H9 (cell line): ENCODE data around the gene ANXA9. TPM values are rescaled to one million over a fixed set of nuclear protein-coding genes. Genes with fewer than 3 reads are reported as not detected.

Source experiments
- DNase-seq: peaks from one replicate; pipeline ENCODE4 v3.0.0-alpha.2; 2017
- H2AFZ ChIP-seq: one replicate; pipeline ENCODE4 v1.6.1; 2013; ENCODE audit warnings: mild to moderate bottlenecking, low read length, control low read depth, moderate library complexity
- H2AK5ac ChIP-seq: 2 replicates; pipeline ENCODE4 v1.6.1; 2013; ENCODE audit warnings: low read length, control low read depth, mixed read lengths; ENCODE audit not compliant: insufficient read length
- H2BK120ac ChIP-seq: one replicate; pipeline ENCODE4 v1.6.1; 2013; ENCODE audit warnings: low read depth, mild to moderate bottlenecking, low read length, control low read depth, inconsistent platforms; ENCODE audit not compliant: poor library complexity, severe bottlenecking
- H2BK12ac ChIP-seq: 2 replicates; pipeline ENCODE4 v1.6.1; 2013; ENCODE audit warnings: low read length, control low read depth, mixed read lengths, low read depth; ENCODE audit not compliant: insufficient read length
- H2BK15ac ChIP-seq: 2 replicates; pipeline ENCODE4 v1.6.1; 2013; ENCODE audit warnings: low read depth, low read length, control low read depth
- H2BK20ac ChIP-seq: one replicate; pipeline ENCODE4 v1.6.1; 2013; ENCODE audit warnings: low read depth, mild to moderate bottlenecking, low read length, control low read depth, inconsistent platforms; ENCODE audit not compliant: poor library complexity, severe bottlenecking
- H2BK5ac ChIP-seq: 2 replicates; pipeline ENCODE4 v1.6.1; 2013; ENCODE audit warnings: low read length, control low read depth, mixed read lengths; ENCODE audit not compliant: insufficient read length
- H3K14ac ChIP-seq: 2 replicates; pipeline ENCODE4 v1.6.1; 2013; ENCODE audit warnings: low read length, control low read depth; ENCODE audit not compliant: insufficient read depth
- H3K18ac ChIP-seq: 2 replicates; pipeline ENCODE4 v1.6.1; 2013; ENCODE audit warnings: low read depth, mild to moderate bottlenecking, mixed read lengths, low read length, control low read depth; ENCODE audit not compliant: insufficient read length
- H3K23ac ChIP-seq: 2 replicates; pipeline ENCODE4 v1.6.1; 2013; ENCODE audit warnings: low read length, control low read depth, mixed read lengths, low read depth; ENCODE audit not compliant: insufficient read length
- H3K23me2 ChIP-seq: 2 replicates; pipeline ENCODE4 v1.6.1; 2013; ENCODE audit warnings: low read depth, mild to moderate bottlenecking, mixed read lengths, low read length, control low read depth; ENCODE audit not compliant: insufficient read length, poor library complexity, severe bottlenecking
- H3K27ac ChIP-seq: 2 replicates; pipeline ENCODE4 v1.5.1; 2013; ENCODE audit warnings: low read length, control low read depth, mixed read lengths, low read depth; ENCODE audit not compliant: insufficient read length
- H3K27me3 ChIP-seq: 2 replicates; pipeline ENCODE4 v1.6.1; 2013; ENCODE audit warnings: low read length, control low read depth, inconsistent platforms; ENCODE audit not compliant: insufficient read depth
- H3K4ac ChIP-seq: 2 replicates; pipeline ENCODE4 v1.6.1; 2013; ENCODE audit warnings: low read depth, mild to moderate bottlenecking, control low read depth, inconsistent platforms, low read length, moderate library complexity
- H3K4me1 ChIP-seq: 2 replicates; pipeline ENCODE4 v1.6.1; 2013; ENCODE audit warnings: low read length, control low read depth, inconsistent platforms; ENCODE audit not compliant: insufficient read depth
- H3K4me2 ChIP-seq: 2 replicates; pipeline ENCODE4 v1.6.1; 2013; ENCODE audit warnings: low read length, control low read depth, mixed read lengths; ENCODE audit not compliant: insufficient read length, insufficient read depth
- H3K56ac ChIP-seq: 2 replicates; pipeline ENCODE4 v1.6.1; 2013; ENCODE audit warnings: low read depth, mild to moderate bottlenecking, mixed read lengths, low read length, control low read depth; ENCODE audit not compliant: insufficient read length
- H3K79me1 ChIP-seq: 2 replicates; pipeline ENCODE4 v1.6.1; 2013; ENCODE audit warnings: low read depth, mild to moderate bottlenecking, moderate library complexity, low read length, control low read depth, inconsistent platforms; ENCODE audit not compliant: insufficient read depth, poor library complexity, severe bottlenecking
- H3K79me2 ChIP-seq: 2 replicates; pipeline ENCODE4 v1.6.1; 2013; ENCODE audit warnings: low read length, control low read depth, inconsistent platforms; ENCODE audit not compliant: insufficient read depth
- H3K9ac ChIP-seq: 2 replicates; pipeline ENCODE4 v1.6.1; 2013; ENCODE audit warnings: low read length, control low read depth, mixed read lengths; ENCODE audit not compliant: insufficient read length; ENCODE audit errors: extremely low read depth
- H3K9me3 ChIP-seq: one replicate; pipeline ENCODE4 v1.6.1; 2013; ENCODE audit warnings: low read depth, low read length, inconsistent platforms; ENCODE audit not compliant: control insufficient read depth
- H3T11ph ChIP-seq: one replicate; pipeline ENCODE4 v1.6.1; 2013; ENCODE audit warnings: mild to moderate bottlenecking, low read length, control low read depth, inconsistent platforms
- H4K20me1 ChIP-seq: one replicate; pipeline ENCODE4 v1.6.1; 2013; ENCODE audit not compliant: control insufficient read depth, insufficient read length, insufficient read depth
- H4K5ac ChIP-seq: 2 replicates; pipeline ENCODE4 v1.6.1; 2013; ENCODE audit warnings: low read depth, mild to moderate bottlenecking, mixed read lengths, low read length, control low read depth; ENCODE audit not compliant: insufficient read length
- H4K8ac ChIP-seq: replicated peaks from 2 replicates; pipeline ENCODE4 v1.6.1; 2013; ENCODE audit warnings: low read length, control low read depth, mixed read lengths, low read depth; ENCODE audit not compliant: insufficient read length
- H4K91ac ChIP-seq: 2 replicates; pipeline ENCODE4 v1.6.1; 2013; ENCODE audit warnings: low read depth, mild to moderate bottlenecking, moderate library complexity, mixed read lengths, low read length, control low read depth; ENCODE audit not compliant: insufficient read length
- H3K27ac Mint-ChIP-seq, 3 experiments: 2 replicates in 2 of 3; 3 replicates in 1 of 3; pipeline ENCODE4 v1.8.0; 2020 to 2021; ENCODE audit warnings: mixed read lengths in 3 of 3, mild to moderate bottlenecking in 1 of 3, moderate library complexity in 1 of 3
- H3K27me3 Mint-ChIP-seq: 2 replicates; pipeline ENCODE4 v1.8.0; 2021; ENCODE audit warnings: low read depth, mild to moderate bottlenecking, moderate library complexity, mixed read lengths
- H3K36me3 Mint-ChIP-seq, 3 experiments: 2 replicates in 2 of 3; 3 replicates in 1 of 3; pipeline ENCODE4 v1.8.0; 2020 to 2021; ENCODE audit warnings: low read depth in 3 of 3, mixed read lengths in 3 of 3; ENCODE audit not compliant: insufficient read depth in 1 of 3
- H3K4me1 Mint-ChIP-seq, 2 experiments: 2 replicates each; pipeline ENCODE4 v1.8.0; 2020; ENCODE audit warnings: mixed read lengths in 2 of 2
- H3K4me3 Mint-ChIP-seq, 2 experiments: 2 replicates in 1 of 2; 3 replicates in 1 of 2; pipeline ENCODE4 v1.8.0; 2020 to 2021; ENCODE audit warnings: mild to moderate bottlenecking in 2 of 2, mixed read lengths in 2 of 2, moderate library complexity in 1 of 2
- H3K9me3 Mint-ChIP-seq, 2 experiments: 2 replicates in 1 of 2; 3 replicates in 1 of 2; pipeline ENCODE4 v1.8.0; 2020; ENCODE audit warnings: mild to moderate bottlenecking in 2 of 2, mixed read lengths in 2 of 2, moderate library complexity in 1 of 2
- WGBS: extraction: QIAGEN DNeasy Blood & Tissue Kit; methylation state at CpG from one replicate; pipeline ENCODE4 v1.1.7; 2013; ENCODE audit warnings: missing lambda C conversion rate, low lambda C conversion rate, mixed read lengths; ENCODE audit not compliant: insufficient read length; ENCODE audit errors: extremely low coverage; 5-methylcytosine and 5-hydroxymethylcytosine counted together
- total RNA-seq: library from RNA; stranded (reverse); gene quantifications from 2 replicates; pipeline ENCODE4 v1.2.1, GENCODE V29; 2021
- TF ChIP-seq, protein P1 (sequence below): fragments of 200-600 bp; sonication (generic); conservative IDR thresholded peaks from 3 replicates; pipeline ENCODE4 v1.8.0; 2021; ENCODE audit warnings: antibody characterized with exemption, mild to moderate bottlenecking

The ANXA9 gene
- total RNA-seq, 1 experiment from 2014 or later: 0.92 TPM

DNA sequence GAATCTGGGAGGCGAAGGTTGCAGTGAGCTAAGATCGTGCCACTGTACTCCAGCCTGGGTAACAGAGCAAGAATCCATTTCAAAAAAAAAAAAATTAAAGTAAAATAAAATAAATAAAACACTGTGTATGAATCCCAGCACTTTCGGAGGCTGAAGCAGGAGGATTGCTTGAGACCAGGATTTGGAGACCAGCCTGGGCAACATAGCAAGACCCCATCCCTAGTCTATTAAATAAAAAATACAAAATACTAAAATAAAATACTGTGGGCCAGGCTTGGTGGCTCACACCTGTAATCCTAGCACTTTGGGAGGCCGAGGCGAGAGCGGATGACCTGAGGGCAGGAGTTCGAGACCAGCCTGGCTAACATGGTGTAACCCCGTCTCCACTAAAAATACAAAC, 50.1 kb downstream of the ANXA9 start:
- Histone ChIP-seq H3K27ac (no peak overlapping the region), H3K9ac (no peak overlapping the region), H3K4ac (no peak overlapping the region), H3K27me3 (no peaks in the 10 kb centered on the region), H3K4me1 (no peaks in the 10 kb centered on the region; the same call in 1 of the 2 replicates), H3K9me3 (no peaks in the 10 kb centered on the region), H3K79me1 (no peaks in the 10 kb centered on the region), H4K20me1 (no peaks in the 10 kb centered on the region), H3K4me2 (no peak overlapping the region), H4K8ac (no peak overlapping the region), H2BK20ac (no peak overlapping the region), H3K23me2 (no peaks in the 10 kb centered on the region), H3K56ac (no peak overlapping the region), H3K23ac (no peak overlapping the region), H2AK5ac (no peak overlapping the region), H2AFZ (no peak overlapping the region), H2BK5ac (no peak overlapping the region), H3K14ac (no peak overlapping the region), H2BK120ac (no peak overlapping the region), H3K18ac (no peak overlapping the region), H2BK15ac (no peak overlapping the region), H2BK12ac (no peak overlapping the region), H4K5ac (no peak overlapping the region), H4K91ac (no peak overlapping the region), H3K79me2 (no peaks in the 10 kb centered on the region), H3T11ph (no peak overlapping the region)
- TF ChIP-seq, protein P1, sequence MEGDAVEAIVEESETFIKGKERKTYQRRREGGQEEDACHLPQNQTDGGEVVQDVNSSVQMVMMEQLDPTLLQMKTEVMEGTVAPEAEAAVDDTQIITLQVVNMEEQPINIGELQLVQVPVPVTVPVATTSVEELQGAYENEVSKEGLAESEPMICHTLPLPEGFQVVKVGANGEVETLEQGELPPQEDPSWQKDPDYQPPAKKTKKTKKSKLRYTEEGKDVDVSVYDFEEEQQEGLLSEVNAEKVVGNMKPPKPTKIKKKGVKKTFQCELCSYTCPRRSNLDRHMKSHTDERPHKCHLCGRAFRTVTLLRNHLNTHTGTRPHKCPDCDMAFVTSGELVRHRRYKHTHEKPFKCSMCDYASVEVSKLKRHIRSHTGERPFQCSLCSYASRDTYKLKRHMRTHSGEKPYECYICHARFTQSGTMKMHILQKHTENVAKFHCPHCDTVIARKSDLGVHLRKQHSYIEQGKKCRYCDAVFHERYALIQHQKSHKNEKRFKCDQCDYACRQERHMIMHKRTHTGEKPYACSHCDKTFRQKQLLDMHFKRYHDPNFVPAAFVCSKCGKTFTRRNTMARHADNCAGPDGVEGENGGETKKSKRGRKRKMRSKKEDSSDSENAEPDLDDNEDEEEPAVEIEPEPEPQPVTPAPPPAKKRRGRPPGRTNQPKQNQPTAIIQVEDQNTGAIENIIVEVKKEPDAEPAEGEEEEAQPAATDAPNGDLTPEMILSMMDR: no peak
- H3K27me3 Mint-ChIP-seq: no peaks in the 10 kb centered on the region
- H3K4me3 Mint-ChIP-seq: no peak overlapping the region
- H3K36me3 Mint-ChIP-seq: peaks cover 26 to 54% (median 41%) of the 10 kb centered on the region in 3 experiments
- H3K4me1 Mint-ChIP-seq: peaks cover 11 to 13% of the 10 kb centered on the region in 2 experiments
- DNase-seq: no peak
- H3K27ac Mint-ChIP-seq: no peak overlapping the region
- H3K9me3 Mint-ChIP-seq: no peaks in the 10 kb centered on the region
- WGBS: no CpG with 5 or more reads among the region's 8 CpGs
